ENCODE data around the gene EPHA10.

EPHA10 gene

GRCh38 chr1:37732111-37732780 lies 32.7 kb downstream of the EPHA10 start:
- FAIRE-seq = no peak

- no peak for FAIRE-seq
Measured at GRCh38 chr1:37731312-37732019, 33.5 kb downstream of the EPHA10 start.

GRCh38 chr1:37730376-37730775 lies 34.5 kb downstream of the EPHA10 start:
- no peak for FAIRE-seq

GRCh38 chr1:37728416-37728815 lies 36.5 kb downstream of the EPHA10 start:
- FAIRE-seq = no peak

GRCh38 chr1:37726751-37727585 lies 38.0 kb downstream of the EPHA10 start:
- no peak for FAIRE-seq

- no peak for FAIRE-seq
Measured at GRCh38 chr1:37725851-37726613, 38.9 kb downstream of the EPHA10 start.

- no peak for FAIRE-seq
Measured at GRCh38 chr1:37724575-37724974, 40.3 kb downstream of the EPHA10 start.

GRCh38 chr1:37723390-37724078 lies 41.4 kb downstream of the EPHA10 start:
- FAIRE-seq = no peak

- no peak for FAIRE-seq
Measured at GRCh38 chr1:37723072-37723389, 41.9 kb downstream of the EPHA10 start.

- no peak for FAIRE-seq
Measured at GRCh38 chr1:37722181-37723071, 42.5 kb downstream of the EPHA10 start.

GRCh38 chr1:37721565-37721964 lies 43.4 kb downstream of the EPHA10 start:
- FAIRE-seq = no peak

- FAIRE-seq = no peak
Measured at GRCh38 chr1:37720231-37721130, 44.4 kb downstream of the EPHA10 start.

- no peak for FAIRE-seq
Measured at GRCh38 chr1:37719572-37720195, 45.2 kb downstream of the EPHA10 start.

GRCh38 chr1:37718901-37719571 lies 45.9 kb downstream of the EPHA10 start:
- FAIRE-seq = no peak

- FAIRE-seq = no peak
Measured at GRCh38 chr1:37718181-37718900, 46.6 kb downstream of the EPHA10 start.

GRCh38 chr1:37717631-37718030 lies 47.3 kb downstream of the EPHA10 start:
- no peak for FAIRE-seq

- no peak for FAIRE-seq
Measured at GRCh38 chr1:37716321-37716720, 48.6 kb downstream of the EPHA10 start.

GRCh38 chr1:37714689-37715088 lies 50.2 kb downstream of the EPHA10 start:
- no peak for FAIRE-seq

GRCh38 chr1:37714226-37714625 lies 50.7 kb downstream of the EPHA10 start:
- no peak for FAIRE-seq

Measured in G401.6 (cell line).